Adrenal gland (tissue), 5 donors: Measurements from ENCODE around the gene KCNK15.

Source experiments
- POLR2A ChIP-seq, 2 donors: fragments of 450-650 bp; IDR thresholded peaks; one replicate each; pipeline ENCODE4 v1.6.1; 2017; ENCODE audit warnings: antibody characterized with exemption in 2 of 2, mild to moderate bottlenecking in 2 of 2, moderate library complexity in 1 of 2
- TF ChIP-seq, protein P1 (sequence below), 6 experiments: fragments of 450-650 bp in 4 of 6; fragments of 200-600 bp in 2 of 6; sonication (generic) in 1 of 6; IDR thresholded peaks; 1 replicate in 5 of 6; 2 replicates in 1 of 6; pipeline versions ENCODE4 v1.5.1 to v1.8.0; 2016 to 2021; ENCODE audit warnings: antibody characterized with exemption in 6 of 6, mild to moderate bottlenecking in 2 of 6, moderate library complexity in 1 of 6
- donor health status: DM: no; HTN: no; CAD: no.

DNA sequence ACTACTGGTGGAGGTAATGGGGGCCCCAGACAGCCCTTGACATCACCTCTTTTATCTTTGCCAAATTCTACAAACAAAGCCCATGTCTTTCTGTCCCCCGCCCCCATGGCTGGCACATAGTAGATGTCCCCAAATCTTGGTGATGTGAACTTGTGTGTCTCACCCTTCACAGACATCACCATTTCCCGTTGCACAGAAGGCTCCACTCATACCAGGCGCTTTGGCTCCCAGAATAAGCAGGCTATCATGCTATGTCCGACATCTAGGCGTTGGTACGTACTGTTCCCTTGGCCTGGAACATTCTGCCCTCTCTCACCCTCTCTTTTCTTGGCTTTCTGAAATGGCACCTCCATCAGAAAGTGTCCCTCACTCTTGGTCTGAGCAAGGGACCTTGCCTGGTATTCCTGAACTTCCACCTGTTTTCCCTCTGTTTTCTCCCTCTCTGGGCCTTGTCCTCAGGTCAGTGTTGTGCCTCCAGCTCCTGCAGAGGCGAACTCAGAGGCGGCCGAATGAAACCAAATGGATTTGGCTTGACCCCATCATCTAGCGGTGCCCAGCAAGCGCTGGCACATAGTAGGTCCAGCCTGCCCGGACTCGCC is 31.5 kb upstream of the KCNK15 start:
- TF ChIP-seq, protein P1, sequence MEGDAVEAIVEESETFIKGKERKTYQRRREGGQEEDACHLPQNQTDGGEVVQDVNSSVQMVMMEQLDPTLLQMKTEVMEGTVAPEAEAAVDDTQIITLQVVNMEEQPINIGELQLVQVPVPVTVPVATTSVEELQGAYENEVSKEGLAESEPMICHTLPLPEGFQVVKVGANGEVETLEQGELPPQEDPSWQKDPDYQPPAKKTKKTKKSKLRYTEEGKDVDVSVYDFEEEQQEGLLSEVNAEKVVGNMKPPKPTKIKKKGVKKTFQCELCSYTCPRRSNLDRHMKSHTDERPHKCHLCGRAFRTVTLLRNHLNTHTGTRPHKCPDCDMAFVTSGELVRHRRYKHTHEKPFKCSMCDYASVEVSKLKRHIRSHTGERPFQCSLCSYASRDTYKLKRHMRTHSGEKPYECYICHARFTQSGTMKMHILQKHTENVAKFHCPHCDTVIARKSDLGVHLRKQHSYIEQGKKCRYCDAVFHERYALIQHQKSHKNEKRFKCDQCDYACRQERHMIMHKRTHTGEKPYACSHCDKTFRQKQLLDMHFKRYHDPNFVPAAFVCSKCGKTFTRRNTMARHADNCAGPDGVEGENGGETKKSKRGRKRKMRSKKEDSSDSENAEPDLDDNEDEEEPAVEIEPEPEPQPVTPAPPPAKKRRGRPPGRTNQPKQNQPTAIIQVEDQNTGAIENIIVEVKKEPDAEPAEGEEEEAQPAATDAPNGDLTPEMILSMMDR (IDR thresholded peaks at IDR 0.05), result no peak
- TF ChIP-seq POLR2A (IDR thresholded peaks at IDR 0.05), result no peak
